Mucosa of descending colon (tissue), 3 donors: ENCODE measurements around the gene KCNJ6. TPM values are rescaled to one million over a fixed set of nuclear protein-coding genes. Genes with fewer than 3 reads are reported as not detected.
A peak's percentile ranks its signal among the peaks of the same experiment; 100 is the strongest.

Experiments used
- ATAC-seq: fragments of 200-7000 bp; cut with Tn5 transposase; one replicate; pipeline ENCODE4 v1.9.1; 2020; ENCODE audit warnings: mild to moderate bottlenecking, moderate library complexity
- DNase-seq, 3 donors: peaks; one replicate each; pipeline ENCODE4 v3.0.0-alpha.2; 2020
- H3K36me3 ChIP-seq: fragments of 200-600 bp; one replicate; pipeline ENCODE4 v1.8.0; 2021; ENCODE audit warnings: low read depth, mild to moderate bottlenecking
- H3K4me1 ChIP-seq: fragments of 200-600 bp; one replicate; pipeline ENCODE4 v1.8.0; 2021; ENCODE audit warnings: low read depth, mild to moderate bottlenecking
- H3K4me3 ChIP-seq: fragments of 200-600 bp; one replicate; pipeline ENCODE4 v1.8.0; 2021; ENCODE audit warnings: mild to moderate bottlenecking
- H3K9me3 ChIP-seq: fragments of 200-600 bp; one replicate; pipeline ENCODE4 v1.8.0; 2021; ENCODE audit warnings: mild to moderate bottlenecking
- CTCF ChIP-seq: fragments of 200-600 bp; IDR thresholded peaks from one replicate; pipeline ENCODE4 v1.8.0; 2022; ENCODE audit warnings: antibody characterized with exemption, mild to moderate bottlenecking
- intact Hi-C, 2 donors: fragments of 100-400 bp; cut with DNase I in 1 of 2; cut with micrococcal nuclease in 1 of 2; formaldehyde crosslinking; loops; one replicate each; pipeline versions ENCODE4 v1.11.0 to v1.11.1; 2022; cut with DNase I, micrococcal nuclease
- total RNA-seq, 3 donors: library from RNA; stranded (reverse); fragmentation: NEBNext Ultra II Directional in 2 of 3; extraction: Animal tissue kit (Norgen Biotek cat#: 25700) in 2 of 3; gene quantifications; one replicate each; pipeline versions ENCODE4 v1.2.1 to v1.2.4, GENCODE V29; 2021 to 2023
- donor health status: DM: no; HTN: no; CAD: no; lungs with moderate emphysema.
- donor health status: DM: no; HTN: no; CAD: no.
- donor health status: DM: no; HTN: yes; CAD: no.

KCNJ6 gene
- total RNA-seq, 3 donors from 2014 or later = 0.09 to 0.19 (median 0.14) TPM

DNA sequence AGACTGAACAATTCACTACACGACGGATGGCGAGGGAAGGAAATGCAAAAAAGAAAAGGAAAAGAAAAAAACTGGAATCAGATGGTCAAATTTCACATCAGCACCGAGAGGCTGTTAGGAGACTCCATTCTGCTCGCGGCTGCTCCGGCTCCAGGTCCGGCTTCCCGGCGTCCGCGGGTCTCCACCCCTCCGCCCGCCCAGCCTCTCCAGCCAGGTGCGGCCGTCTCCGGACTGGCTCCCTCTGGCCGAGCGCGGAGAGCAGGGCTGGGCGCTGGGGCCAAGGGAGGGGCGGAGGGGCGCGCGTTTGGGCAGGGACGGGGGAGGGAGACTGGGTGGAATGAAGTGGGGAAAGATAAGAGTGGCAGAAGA is 332 bp downstream of the KCNJ6 start:
- TF ChIP-seq CTCF = no peak
- intact Hi-C loops = no loop called here
- no peaks in the 10 kb centered on the region for H3K36me3 ChIP-seq
- H3K9me3 ChIP-seq = no peaks in the 10 kb centered on the region
- H3K4me3 ChIP-seq = no peak overlapping the region
- ATAC-seq = peak; percentile 17
- DNase-seq = no peak
- H3K4me1 ChIP-seq = no peaks in the 10 kb centered on the region

- TF ChIP-seq CTCF = no peak
- intact Hi-C loops = no loop called here
- H3K4me3 ChIP-seq = no peak overlapping the region
- no peaks in the 10 kb centered on the region for H3K36me3 ChIP-seq
- H3K9me3 ChIP-seq = no peaks in the 10 kb centered on the region
- no peaks in the 10 kb centered on the region for H3K4me1 ChIP-seq
- ATAC-seq (no peak), DNase-seq (no peak)
Measured at GRCh38 chr21:37915497-37915911, 753 bp downstream of the KCNJ6 start.

DNA sequence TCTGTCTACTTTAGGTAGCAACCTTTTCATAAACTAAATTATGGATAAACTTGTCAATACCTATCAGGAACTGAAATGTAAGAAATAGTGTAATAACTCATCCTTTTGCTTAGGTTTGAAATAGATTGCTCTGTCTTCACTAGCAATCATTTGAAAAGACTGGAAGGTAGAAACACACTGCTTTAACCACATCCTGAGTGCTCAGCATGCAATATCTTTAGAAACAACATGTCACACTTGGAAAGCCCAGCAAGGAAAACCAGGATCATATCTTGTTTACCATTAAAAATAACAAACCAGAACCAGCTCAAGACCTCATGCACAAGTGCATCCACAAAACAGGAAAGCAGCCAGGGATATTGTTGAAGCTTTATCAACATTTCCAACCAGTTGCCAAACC is 3.6 kb downstream of the KCNJ6 start:
- no peaks in the 10 kb centered on the region for H3K36me3 ChIP-seq
- no peak for TF ChIP-seq CTCF
- ATAC-seq = no peak
- H3K4me3 ChIP-seq = no peak overlapping the region
- no peaks in the 10 kb centered on the region for H3K9me3 ChIP-seq
- DNase-seq = no peak
- H3K4me1 ChIP-seq = no peaks in the 10 kb centered on the region
- intact Hi-C loops = no loop called here

- ATAC-seq = no peak
- intact Hi-C loops = loop anchor here in 1 of 2 donors (10.0 kb wide), 1 partner anchor 55 kb away; no protein-coding TSS in a partner anchor
- H3K36me3 ChIP-seq = no peaks in the 10 kb centered on the region
- H3K9me3 ChIP-seq = no peaks in the 10 kb centered on the region
- TF ChIP-seq CTCF = no peak
- no peak overlapping the region for H3K4me3 ChIP-seq
- DNase-seq = no peak
- no peaks in the 10 kb centered on the region for H3K4me1 ChIP-seq
Measured at GRCh38 chr21:37909936-37910335, 6.3 kb downstream of the KCNJ6 start.

- Histone ChIP-seq H3K4me3 (no peak overlapping the region), H3K36me3 (no peaks in the 10 kb centered on the region), H3K9me3 (no peaks in the 10 kb centered on the region), H3K4me1 (no peaks in the 10 kb centered on the region)
- intact Hi-C loops = loop anchor here in 1 of 2 donors (10.0 kb wide), 1 partner anchor 56 kb away; no protein-coding TSS in a partner anchor
- DNase-seq = no peak
- no peak for ATAC-seq
- TF ChIP-seq CTCF = no peak
Measured at GRCh38 chr21:37908691-37909090, 7.6 kb downstream of the KCNJ6 start.

DNA sequence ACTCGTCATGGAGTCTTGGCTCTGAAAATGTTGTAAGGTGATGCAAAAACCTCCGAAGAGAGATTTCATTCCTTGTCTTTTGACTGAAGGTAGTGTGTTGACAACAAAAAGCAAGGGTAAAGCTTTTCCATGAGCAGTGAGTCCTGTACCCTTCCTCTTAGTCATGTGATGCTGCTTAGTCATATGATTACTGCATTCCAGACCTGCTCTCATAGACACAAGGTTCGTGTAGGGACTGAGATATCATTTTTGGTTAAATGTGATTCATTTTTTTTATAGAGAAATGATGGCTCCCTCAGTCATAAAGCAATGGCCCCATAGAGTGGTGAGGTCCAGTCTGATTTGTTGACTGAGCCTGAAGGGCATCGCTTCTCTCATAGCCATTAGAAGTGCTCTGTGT is 9.2 kb downstream of the KCNJ6 start:
- H3K36me3 ChIP-seq = no peaks in the 10 kb centered on the region
- DNase-seq = no peak
- H3K9me3 ChIP-seq = no peaks in the 10 kb centered on the region
- no peak for ATAC-seq
- no peak for TF ChIP-seq CTCF
- intact Hi-C loops = loop anchor here in 1 of 2 donors (10.0 kb wide), 1 partner anchor 58 kb away; no protein-coding TSS in a partner anchor
- H3K4me1 ChIP-seq = no peaks in the 10 kb centered on the region
- H3K4me3 ChIP-seq = no peak overlapping the region
